ENCODE measurements around the gene ARHGAP4.

ARHGAP4 gene

GRCh38 chrX:153956044-153956907 lies 30.2 kb upstream of the ARHGAP4 start:
- no peak for TF ChIP-seq CTCF (IDR thresholded peaks at IDR 0.05; ENCODE audit: low read depth, low read length)
- no peak for DNase-seq (ENCODE audit: low read depth in 2 of 2)
- H3K4me3 ChIP-seq (replicated peaks in 1 of 2; ENCODE audit: low read depth in 2 of 2, low read length in 2 of 2): no peak overlapping the region

- DNase-seq (ENCODE audit: low read depth in 2 of 2): no peak
- TF ChIP-seq CTCF (IDR thresholded peaks at IDR 0.05; ENCODE audit: low read depth, low read length): no peak
- H3K4me3 ChIP-seq (replicated peaks in 1 of 2; ENCODE audit: low read depth in 2 of 2, low read length in 2 of 2): no peak overlapping the region
These were observed 29.2 kb upstream of the ARHGAP4 start for GRCh38 chrX:153955228-153955732.

GRCh38 chrX:153954558-153955227 lies 28.6 kb upstream of the ARHGAP4 start:
- DNase-seq (ENCODE audit: low read depth in 2 of 2): no peak
- H3K4me3 ChIP-seq (replicated peaks in 1 of 2; ENCODE audit: low read depth in 2 of 2, low read length in 2 of 2): no peak overlapping the region
- TF ChIP-seq CTCF (IDR thresholded peaks at IDR 0.05; ENCODE audit: low read depth, low read length): no peak

- no peak for TF ChIP-seq CTCF (IDR thresholded peaks at IDR 0.05; ENCODE audit: low read depth, low read length)
- no peak for DNase-seq (ENCODE audit: low read depth in 2 of 2)
- no peak overlapping the region for H3K4me3 ChIP-seq (replicated peaks in 1 of 2; ENCODE audit: low read depth in 2 of 2, low read length in 2 of 2)
These were observed 28.0 kb upstream of the ARHGAP4 start for GRCh38 chrX:153953892-153954557.

GRCh38 chrX:153953342-153953830 lies 27.3 kb upstream of the ARHGAP4 start:
- DNase-seq (ENCODE audit: low read depth in 2 of 2): peak; percentile 63 to 65

More at GRCh38 chrX:153953342-153953830, 27.3 kb upstream of the ARHGAP4 start:
- no peak overlapping the region for H3K4me3 ChIP-seq (replicated peaks in 1 of 2; ENCODE audit: low read depth in 2 of 2, low read length in 2 of 2)
- TF ChIP-seq CTCF (IDR thresholded peaks at IDR 0.05; ENCODE audit: low read depth, low read length): peak; percentile 88
